ENCODE results near the gene RSBN1.
"Not testable (repeated sequence)": the region's sequence is repeated elsewhere in the genome, so short reads cannot be mapped to it uniquely, and the experiment has no call there.

RSBN1 gene

DNA sequence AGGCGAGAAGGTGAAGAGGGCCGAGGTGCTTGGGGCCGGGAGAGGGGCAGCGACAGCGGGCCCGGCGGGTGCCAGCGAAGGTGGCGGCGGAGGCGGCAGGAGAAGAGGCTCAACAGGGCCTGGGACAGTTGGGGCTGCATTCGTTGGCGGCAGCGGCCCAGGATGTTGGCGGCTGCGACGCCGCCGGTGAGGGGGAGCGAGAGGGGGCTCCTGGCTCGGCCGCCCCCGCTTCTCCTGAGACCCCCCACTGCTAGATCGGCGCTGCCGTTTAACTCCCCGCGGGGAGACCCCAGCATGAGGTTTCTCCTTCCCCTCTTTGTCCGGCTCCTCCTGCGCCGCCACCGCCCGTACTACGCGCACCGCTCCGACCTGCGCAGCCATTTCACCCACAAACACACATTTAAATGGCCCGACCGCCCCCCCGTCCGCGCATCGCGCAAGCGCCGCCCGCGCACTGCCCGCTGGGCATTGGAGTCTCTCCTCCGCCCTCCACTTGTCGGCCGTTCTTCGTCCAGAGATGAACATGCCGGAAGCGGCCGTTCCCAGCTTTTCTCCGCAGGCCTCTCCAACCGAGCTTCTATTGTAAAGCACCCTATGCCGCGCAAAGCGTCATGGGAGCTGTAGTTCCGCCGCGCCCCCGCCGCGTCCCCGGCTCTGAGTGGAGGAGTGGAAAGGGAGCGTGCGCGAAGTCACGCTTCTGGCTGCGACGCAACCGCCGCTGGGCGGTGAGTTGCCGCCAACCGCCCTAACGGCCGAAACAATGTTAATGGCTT is at the start of gene RSBN1:
Gene RSBN1, minus strand, starts transcription at position 589 of the 773 bp plus-strand sequence. Its CDS starts 64 bp downstream, at position 525.
- DNase-seq = peak; percentile 98

GRCh38 chr1:113861641-113862040 is 49.4 kb upstream of the RSBN1 start:
- DNase-seq = no peak

- DNase-seq = no peak
Observed at GRCh38 chr1:113860891-113861290, 48.6 kb upstream of the RSBN1 start.

GRCh38 chr1:113859478-113860175 is 47.4 kb upstream of the RSBN1 start:
- DNase-seq = no peak

GRCh38 chr1:113858982-113859381 is 46.7 kb upstream of the RSBN1 start:
- no peak for DNase-seq

DNA sequence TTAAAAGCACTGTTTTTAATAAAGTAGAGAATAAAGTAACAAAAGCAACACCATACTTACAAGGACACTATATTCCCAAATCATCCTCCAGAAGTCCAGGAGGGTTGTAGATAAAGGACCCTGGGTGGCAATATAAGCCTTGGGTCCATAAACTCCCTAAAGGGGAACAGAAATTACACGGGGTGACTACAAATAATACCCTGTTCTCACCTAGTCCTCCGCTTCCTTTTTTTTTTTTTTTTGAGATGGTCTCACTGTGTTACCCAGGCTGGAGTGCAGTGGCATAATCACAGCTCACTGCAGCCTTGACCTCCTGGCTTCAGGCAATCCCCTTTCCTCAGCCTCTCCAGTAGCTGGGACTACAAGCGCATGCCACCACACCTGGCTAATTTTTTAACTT is 46.1 kb upstream of the RSBN1 start:
- no peak for DNase-seq

- no peak for DNase-seq
Observed at GRCh38 chr1:113857776-113858175, 45.5 kb upstream of the RSBN1 start.

DNA sequence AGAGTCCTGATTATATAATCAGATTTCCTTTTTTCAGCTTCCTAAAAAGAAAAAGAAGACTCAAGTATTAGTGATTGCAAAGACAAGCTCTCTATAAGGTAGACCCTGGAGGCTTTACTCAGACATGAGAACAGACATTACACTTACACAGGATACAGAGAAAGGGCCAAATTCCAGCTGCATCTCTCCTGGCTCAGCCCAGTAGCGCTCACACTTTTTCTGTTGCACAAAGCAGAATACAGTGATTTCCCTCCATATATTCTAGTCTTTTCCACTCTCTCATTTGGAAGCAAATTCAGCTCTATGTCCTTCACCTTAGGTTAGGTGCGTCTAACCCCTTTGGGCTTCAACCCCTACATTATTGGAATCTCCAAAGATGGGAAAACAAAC is 44.1 kb upstream of the RSBN1 start:
- no peak for DNase-seq

DNA sequence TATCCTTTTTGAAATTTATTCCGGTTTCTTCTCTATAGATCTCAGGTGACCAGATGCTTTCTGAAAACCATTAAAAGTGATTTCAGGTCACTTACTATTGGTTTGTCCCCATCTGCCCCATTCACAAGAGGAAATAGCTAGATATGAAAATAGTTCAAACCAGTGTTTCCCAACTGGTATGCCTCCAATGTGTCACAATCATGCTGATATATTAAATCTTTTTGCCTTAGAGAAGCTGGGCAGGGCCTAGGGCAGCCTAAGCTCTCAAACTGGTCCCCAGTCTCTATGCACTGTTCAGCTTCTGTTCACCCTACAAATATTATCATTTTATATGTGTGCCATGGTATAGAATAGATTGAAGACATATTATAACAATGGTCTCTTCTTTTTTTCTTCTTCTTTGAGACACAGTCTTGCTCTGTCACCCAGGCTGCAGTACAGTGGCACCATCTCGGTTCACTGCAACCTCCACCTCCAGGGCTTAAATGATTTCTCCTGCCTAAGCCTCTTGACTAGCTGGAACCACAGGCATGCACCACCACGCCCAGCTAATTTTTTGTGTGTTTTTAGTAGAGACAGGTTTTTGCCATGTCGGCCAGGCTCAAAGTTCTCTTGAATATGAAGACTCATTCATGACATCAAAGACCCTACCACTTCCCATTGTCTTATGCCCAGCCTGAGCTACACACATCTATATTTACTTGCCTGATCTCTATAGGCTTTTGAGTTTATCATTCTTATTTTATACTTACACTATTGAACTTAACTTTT is 43.5 kb upstream of the RSBN1 start:
- DNase-seq = no peak

GRCh38 chr1:113854234-113854633 is 42.0 kb upstream of the RSBN1 start:
- no peak for DNase-seq

DNA sequence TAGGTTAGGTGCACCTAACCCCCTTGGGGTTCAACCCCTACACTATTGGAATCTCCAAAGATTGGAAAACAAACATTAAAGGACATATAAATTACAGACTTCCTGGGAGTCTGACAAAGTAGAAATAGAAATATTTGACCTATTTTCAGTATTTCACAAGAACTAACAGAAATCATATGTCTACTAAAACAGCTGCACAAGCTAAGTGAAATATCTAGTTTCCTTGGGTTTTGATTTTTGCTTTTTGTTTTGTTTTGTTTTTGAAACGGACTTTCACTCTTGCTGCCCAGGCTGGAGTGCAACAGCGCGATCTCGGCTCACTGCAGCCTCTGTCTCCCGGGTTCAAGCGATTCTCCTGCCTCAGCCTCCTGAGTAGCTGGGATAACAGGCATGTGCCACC is 40.4 kb upstream of the RSBN1 start:
- DNase-seq = not testable (repeated sequence)

GRCh38 chr1:113850127-113850796 is 38.0 kb upstream of the RSBN1 start:
- DNase-seq = no peak

- DNase-seq = no peak
Observed at GRCh38 chr1:113849072-113849471, 36.8 kb upstream of the RSBN1 start.

DNA sequence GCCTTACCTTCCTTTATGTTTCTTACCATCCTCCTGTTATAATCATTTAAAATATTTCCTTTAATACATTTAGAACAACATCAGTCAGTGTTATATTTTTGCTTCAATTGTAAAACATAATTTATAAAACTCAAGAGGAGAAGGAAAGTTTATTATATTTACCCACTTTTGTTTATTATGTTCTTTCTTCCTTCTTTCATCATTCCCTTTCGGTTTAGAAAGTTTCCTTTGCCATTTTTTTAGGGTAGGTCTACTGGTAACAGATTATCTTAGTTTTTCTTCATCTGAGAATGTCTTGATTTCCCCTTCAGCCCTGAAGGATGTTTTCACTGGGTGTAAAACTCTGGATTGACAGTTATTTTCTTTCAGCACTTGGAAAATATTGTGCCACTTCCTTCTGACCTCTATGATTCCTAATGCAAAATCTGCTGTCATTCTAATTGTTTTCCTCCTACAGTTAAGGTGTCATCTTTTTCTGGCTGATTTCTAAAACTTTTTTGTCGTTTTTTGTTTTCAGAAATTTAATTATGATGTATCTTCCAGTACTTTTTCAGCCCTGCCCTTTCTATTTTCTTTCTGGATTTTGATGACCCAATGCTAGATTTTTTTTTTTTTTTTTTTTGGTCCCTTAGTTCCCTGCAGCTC is 34.2 kb upstream of the RSBN1 start:
- DNase-seq = no peak

DNA sequence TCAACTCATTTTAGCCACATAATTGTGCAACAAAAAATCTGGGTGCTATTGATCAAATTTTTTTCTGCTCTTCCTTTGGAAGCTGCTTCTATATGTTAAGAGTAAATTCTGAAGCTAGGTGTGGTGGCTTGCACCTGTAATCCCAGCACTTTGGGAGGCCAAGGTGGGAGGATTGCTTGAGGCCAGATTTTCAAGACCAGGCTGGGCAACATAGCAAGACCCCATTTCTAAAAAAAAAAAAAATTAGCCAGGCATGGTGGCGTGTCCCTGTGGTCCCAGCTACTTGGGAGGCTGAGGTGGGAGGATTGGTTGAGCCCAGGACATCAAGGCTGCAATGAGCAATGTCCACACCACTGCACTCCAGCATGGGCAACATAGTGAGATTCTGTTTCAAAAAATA is 24.3 kb upstream of the RSBN1 start:
- DNase-seq = no peak

DNA sequence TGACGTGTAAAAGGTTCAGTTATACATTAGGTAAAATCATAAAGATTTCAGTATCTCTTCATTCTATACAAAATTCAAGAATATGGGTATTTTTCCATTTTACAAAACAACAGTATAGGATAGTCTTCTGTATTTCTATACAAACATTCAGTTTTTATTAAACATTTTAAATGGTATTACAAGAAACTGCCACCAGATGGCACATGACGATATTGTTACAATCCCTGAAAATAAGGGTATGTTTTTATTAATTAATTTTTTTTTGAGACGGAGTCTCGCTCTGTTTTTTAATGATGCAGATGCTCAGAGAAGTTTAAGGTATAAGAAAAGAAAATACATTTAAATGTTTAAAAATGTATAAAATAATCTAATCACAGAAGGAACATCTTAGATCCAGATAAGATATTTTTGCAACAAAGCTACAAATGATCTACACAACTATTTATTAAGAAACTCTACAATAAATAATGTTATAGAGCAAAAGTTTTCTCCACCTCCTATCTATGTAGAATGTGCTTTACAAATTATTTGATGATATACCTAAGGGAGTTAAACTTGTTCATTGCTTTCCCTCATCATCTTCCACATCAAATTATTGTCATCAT is 23.5 kb upstream of the RSBN1 start:
- peak; percentile 22 for DNase-seq

- no peak for DNase-seq
Observed at GRCh38 chr1:113834716-113835115, 22.4 kb upstream of the RSBN1 start.

DNA sequence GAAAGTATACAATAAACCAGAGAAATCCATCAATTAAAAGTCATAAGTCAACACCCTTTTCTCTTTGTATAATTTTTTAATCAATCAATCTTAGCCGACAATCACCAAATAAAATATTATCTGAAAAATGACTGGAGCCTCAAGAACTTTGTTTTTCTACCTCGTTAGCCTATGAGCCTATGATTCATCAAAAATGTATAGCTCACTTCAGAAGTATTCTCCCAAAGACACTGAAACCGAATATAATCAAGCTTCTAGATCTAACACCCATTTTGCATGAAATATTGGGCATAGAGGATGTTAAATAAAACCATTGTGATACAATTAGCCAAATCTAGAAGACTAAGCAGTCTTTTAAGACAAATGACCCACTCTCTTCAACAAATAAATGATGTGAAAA is 17.8 kb upstream of the RSBN1 start:
- no peak for DNase-seq

DNA sequence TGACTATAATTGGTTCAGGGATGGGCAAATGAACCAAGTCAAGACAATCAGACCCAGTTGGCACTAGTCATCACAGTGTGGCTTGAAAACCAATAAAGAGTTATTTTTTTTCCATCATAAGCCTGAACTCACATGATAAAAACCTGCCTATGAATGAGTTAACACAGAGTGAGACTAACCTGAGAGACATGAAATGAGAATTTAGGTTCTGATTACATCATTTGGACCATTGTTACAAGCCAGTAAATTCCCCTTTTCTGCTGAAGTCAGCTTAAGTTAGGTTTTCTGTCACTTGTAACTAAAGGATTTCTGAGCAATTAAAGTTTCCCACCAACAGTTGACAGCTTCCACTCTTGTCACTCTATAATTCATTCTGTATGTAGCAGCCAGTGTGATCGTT is 9.6 kb upstream of the RSBN1 start:
- DNase-seq = no peak

DNA sequence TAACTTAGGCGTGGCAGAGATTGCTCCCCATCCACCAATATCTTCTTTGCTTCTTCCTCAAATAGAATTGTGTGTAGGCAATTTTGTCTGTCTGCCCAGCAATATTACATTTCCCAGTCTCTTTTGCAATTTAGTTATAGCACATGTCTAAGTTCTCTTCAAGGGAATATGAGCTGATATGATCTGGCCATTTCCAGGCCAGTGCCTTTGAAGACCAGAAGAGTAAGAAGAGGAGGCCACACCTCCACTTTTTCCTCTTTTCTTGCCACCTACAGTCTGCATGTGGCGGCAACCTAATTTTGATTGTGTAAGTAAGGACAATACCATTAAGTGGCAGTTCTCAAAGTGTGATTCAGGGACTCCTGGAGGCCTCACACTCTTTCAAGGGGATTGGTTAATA is 6.3 kb upstream of the RSBN1 start:
- DNase-seq = no peak

GRCh38 chr1:113813218-113813617 is 942 bp upstream of the RSBN1 start:
- DNase-seq = no peak

DNA sequence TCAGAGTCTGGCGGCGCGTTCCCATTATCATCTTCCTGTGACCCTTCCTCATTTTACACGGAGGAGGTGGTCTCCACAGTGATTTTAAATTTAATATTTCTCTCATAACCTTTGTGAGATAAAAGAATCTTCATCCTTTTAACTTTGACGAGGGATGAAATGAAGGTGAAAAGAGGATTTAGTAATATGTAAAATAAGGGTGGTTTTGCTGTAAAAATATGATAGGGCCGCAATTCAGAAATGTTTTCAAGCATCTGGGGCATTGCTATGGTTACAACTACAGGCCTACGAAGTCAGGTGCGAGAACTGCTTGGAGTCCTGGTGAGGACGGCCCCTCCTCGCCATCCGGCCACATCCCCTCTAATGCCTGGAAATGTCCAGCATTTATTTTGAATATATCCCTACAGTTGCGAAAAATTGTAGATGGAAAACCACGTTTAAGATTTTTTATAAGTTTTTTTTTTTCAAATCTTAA is 422 bp upstream of the RSBN1 start:
- DNase-seq = no peak

Measured in activated gamma-delta T cell treated with Interleukin-2 at 50 U/mL for 16 hours (primary cell).